HTR-8/SVneo (cell line): ENCODE measurements around the gene ENC1.
"Not testable (repeated sequence)": the region's sequence is repeated elsewhere in the genome, so short reads cannot be mapped to it uniquely, and the experiment has no call there.

Experiments
- DNase-seq: peaks from one replicate; pipeline ENCODE4 v3.0.0; 2011; ENCODE audit warnings: low spot score, mixed read lengths; ENCODE audit not compliant: insufficient read length
- FAIRE-seq: peaks from 2 replicates; lab custom pipeline; 2011; peaks lifted over from hg19 to GRCh38; lab: Jason Lieb, UNC

The ENC1 gene

GRCh38 chr5:74640450-74640953 lies at the start of gene ENC1:
TSS of gene ENC1 (minus strand) at chr5:74640728. CDS start at chr5:74636485, 4,243 bp downstream.
- DNase-seq (peak; percentile 49), FAIRE-seq (no peak)

GRCh38 chr5:74686962-74687751 lies 46.6 kb upstream of the ENC1 start:
- DNase-seq (no peak), FAIRE-seq (no peak)

- DNase-seq (no peak), FAIRE-seq (no peak)
These were observed 45.6 kb upstream of the ENC1 start for GRCh38 chr5:74685979-74686631.

DNA sequence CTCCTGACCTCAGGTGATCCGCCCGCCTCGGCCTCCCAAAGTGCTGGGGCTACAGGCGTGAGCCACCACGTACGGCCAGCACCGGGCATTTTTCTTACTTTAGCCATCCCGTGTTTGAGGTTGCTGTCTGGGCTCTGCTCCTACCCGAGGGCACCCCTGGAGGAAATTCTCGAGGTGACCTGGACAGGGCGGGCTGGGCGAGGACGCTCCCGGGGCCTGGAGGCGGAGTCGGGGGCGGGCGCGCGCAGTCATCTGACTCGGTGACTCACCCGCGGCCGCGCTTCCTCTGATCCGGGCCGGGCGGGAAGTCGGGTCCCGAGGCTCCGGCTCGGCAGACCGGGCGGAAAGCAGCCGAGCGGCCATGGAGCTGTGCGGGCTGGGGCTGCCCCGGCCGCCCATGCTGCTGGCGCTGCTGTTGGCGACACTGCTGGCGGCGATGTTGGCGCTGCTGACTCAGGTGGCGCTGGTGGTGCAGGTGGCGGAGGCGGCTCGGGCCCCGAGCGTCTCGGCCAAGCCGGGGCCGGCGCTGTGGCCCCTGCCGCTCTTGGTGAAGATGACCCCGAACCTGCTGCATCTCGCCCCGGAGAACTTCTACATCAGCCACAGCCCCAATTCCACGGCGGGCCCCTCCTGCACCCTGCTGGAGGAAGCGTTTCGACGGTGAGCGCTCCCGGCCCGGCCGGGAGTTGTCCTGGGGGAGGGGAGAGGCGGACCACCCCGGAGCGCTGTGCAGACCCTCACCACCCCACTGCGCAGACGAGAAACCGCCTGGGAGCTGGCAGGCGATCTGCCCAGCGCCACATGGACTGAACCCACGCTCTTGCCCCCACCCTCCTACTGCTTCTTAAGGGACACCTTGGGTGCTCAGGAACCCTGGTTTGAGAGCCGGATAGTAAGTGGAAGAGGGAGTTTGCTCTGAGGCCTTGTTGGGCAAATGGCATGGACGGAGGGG lies 44.6 kb upstream of the ENC1 start, which contains the start of gene HEXB:
TSS of gene HEXB (plus strand) at position 334 of the 952 bp plus-strand sequence. CDS start at position 362, 28 bp downstream.
- peak; percentile 89 for DNase-seq
- FAIRE-seq, result peak; percentile 90

DNA sequence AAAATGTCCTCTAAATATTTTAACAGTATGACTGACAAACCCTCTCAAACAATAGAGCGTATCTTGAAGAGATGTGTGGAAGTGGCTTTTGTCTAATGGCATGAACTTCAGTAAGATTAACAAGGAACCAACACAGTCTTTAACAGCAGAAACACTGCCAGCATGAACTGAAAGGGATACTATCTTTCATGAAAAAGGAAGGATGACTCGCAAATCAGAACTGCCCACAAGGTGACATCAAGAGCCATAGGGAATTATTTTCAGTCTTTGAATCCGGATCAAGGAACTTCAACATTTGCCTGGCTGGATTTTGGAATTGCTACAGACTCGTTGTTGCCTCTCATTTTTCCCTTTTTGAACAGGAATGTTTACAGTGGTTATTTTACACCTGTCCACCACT lies 39.4 kb upstream of the ENC1 start:
- FAIRE-seq (no peak), DNase-seq (no peak)

DNA sequence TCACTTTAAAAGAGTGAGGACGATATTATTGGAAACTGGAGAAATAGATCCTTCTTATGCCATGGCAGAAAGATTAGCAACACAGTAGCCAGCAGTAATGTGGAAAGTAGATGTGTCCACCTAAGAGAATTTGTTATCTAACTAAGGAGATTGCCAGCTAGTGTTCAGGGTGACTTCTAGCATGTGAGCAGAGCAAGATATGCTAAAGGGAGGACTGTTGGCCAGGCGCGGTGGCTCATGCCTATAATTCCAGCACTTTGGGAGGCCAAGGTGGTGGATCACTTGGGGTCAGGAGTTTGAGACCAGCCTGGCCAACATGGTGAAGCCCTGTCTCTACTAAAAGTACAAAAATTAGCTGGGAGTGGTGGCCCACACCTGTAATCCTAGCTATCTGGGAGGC lies 38.8 kb upstream of the ENC1 start:
- not testable (repeated sequence) for FAIRE-seq, DNase-seq

DNA sequence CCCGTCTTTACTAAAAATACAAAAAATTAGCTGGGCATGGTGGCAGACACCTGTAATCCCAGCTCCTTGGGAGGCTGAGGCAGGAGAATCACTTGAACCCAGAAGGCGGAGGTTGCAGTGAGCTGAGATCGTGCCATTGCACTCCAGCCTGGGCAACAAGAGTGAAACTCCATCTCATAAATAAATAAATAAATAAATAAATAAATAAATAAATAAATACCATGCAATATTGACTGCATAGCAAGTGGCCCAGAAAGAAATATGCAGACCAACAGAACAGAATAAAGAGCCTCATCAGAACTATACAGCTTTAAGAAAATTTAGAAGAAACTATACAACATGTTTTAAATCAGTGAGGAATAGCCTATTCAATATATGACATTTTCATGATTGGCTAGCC lies 37.6 kb upstream of the ENC1 start:
- not testable (repeated sequence) for DNase-seq, FAIRE-seq

- not testable (repeated sequence) for FAIRE-seq
These were observed 35.9 kb upstream of the ENC1 start for GRCh38 chr5:74676466-74676865.

GRCh38 chr5:74673011-74673790 lies 32.7 kb upstream of the ENC1 start:
- FAIRE-seq (no peak), DNase-seq (peak; percentile 41)

More at GRCh38 chr5:74676466-74676865, 35.9 kb upstream of the ENC1 start:
- not testable (repeated sequence) for DNase-seq

GRCh38 chr5:74672215-74672877 lies 31.8 kb upstream of the ENC1 start:
- FAIRE-seq (no peak), DNase-seq (no peak)

DNA sequence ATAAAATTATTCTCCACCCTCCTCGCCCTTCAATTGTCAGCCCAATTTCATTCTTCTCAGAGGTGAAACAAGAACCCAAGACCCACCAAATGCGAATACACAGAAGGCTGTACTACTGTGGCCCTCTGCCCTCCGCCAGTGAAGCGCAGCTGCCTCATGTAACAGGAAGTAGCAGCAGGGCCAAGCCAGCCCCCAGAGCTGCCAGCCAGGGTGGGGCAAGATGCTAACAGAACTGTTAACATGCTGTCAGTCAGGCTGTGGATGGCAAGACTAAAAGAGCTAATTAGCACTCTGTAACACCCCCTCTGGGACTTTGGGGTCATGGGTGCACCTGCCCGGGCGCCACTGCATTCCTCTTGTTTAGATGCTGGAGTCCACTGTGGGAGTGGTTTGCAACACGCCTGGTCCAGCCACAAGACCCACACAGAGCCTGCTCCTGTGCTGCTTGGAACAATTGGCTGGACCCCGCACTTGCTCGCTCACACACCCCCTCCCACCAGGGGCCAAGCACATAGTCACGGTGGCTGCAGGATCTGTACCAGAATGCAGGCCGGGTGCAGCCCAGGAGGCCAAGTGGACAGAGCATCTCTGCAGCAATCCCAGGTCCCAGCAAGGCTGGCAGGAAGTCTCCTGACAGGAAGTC lies 30.0 kb upstream of the ENC1 start:
- no peak for FAIRE-seq
- no peak for DNase-seq

DNA sequence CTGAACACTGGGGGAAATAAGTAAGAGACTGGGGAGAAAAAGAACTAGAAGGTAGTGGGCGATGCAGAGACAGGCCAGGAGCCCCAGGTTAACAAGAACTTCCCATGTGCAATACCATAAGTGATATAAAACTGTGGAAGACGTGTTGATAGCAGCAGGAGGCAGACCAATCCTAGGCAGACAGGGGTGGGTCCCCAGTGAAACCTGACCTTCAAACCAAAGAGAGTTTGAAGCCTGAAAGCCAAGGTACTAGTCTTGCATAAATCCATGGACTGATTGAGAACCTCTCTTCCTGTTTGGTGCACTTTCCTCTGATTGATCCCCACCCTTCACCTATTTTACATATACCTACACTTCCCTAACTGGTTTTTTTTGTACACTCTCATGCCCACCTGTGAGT lies 29.3 kb upstream of the ENC1 start:
- FAIRE-seq, result no peak
- no peak for DNase-seq

GRCh38 chr5:74667396-74667795 lies 26.9 kb upstream of the ENC1 start:
- DNase-seq, result no peak
- no peak for FAIRE-seq

DNA sequence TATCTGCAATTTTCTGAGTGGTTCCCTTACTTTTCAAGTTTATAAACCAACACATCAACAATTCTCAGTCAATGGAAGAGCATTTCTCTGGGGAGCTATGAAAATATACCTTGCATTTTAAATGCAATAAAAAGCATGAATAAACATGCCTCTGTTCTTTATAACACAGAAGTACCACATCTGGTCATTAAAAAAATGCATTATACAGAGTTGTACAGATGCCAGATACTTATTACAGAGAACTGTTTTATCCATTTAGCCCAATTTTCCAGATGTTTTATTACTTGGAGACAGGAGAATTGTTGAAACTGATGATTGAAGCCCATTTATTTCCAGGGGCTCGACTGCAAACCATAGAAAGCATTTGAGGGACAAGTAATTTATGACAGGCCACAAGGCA lies 25.3 kb upstream of the ENC1 start:
- FAIRE-seq, result no peak
- no peak for DNase-seq

GRCh38 chr5:74665273-74665672 lies 24.7 kb upstream of the ENC1 start:
- no peak for DNase-seq
- no peak for FAIRE-seq

DNA sequence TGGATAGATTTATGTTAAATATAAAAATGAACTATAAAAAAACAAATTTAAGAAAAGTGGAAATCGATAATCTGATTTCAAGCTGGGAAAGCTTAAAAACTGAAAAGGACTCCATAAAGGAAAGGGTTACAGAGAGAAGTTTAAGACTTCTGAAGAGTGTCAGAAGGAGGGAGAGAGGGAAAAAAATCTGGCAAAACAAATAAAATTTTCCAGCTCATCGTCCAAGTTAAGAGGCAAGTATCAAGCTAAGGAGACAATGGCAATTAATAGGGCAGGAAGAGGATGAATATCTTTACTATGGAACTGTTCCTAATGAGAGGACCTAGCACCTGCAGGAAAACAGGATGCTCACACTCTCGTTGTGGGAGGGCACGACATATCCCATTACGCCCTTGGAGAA lies 24.0 kb upstream of the ENC1 start:
- no peak for FAIRE-seq
- DNase-seq, result no peak

DNA sequence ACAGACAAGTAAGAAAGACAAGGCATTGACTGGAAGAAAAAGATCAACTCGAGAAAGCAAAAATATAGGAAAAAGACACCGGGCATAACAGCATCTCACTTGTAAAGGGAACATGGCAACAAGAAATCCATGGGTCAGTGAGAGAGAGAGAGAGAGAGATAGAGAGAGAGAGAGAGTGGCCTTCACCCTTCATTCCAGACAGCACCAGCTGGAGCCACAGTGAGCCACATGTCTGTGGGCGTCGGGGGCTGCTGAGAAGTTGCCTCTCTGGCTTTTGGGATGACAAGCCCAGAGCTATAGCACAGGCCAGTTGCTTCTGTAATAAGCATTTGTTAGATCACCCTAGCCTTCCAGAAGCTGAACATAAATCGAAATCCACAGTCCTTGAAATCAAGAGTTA lies 20.3 kb upstream of the ENC1 start:
- DNase-seq, result no peak
- FAIRE-seq, result no peak

DNA sequence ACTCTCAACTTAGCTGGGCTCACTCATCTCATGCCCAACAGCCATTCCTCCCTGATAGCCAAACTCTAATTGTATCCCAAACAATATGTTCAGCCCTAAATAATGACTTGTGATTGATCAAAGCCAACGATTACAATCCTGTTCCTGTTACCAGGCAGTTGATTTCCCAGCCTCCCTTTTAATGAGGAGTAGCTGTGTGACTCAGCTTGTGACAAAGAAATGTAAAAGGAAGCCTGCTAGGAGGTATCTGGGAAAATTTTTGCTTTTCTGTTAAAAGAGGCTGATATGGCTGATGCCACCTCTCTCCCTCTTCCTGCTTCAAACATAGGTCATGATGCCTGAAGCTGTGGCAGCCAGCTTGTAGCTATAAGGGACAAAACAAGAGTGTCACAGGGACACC lies 19.6 kb upstream of the ENC1 start:
- FAIRE-seq (no peak), DNase-seq (no peak)
